Stomach (tissue), 9 donors: Measurements from ENCODE around the gene PDILT. TPM values are rescaled to one million over a fixed set of nuclear protein-coding genes. Genes with fewer than 3 reads are reported as not detected.

Experiments used
- DNase-seq, 2 donors: peaks; one replicate each; pipeline versions ENCODE4 v3.0.0 to v3.0.0-alpha.2; 2013 to 2019
- H3K27ac ChIP-seq, 5 donors: fragments of 200-600 bp in 4 of 5; sonication (generic) in 4 of 5; one replicate each; pipeline ENCODE4 v1.5.1; 2013 to 2019; ENCODE audit warnings: mild to moderate bottlenecking in 1 of 5, moderate library complexity in 1 of 5
- H3K27me3 ChIP-seq, 3 donors: fragments of 200-600 bp; sonication (generic); one replicate each; pipeline ENCODE4 v1.5.1; 2017 to 2019; ENCODE audit warnings: mixed run types in 1 of 3
- H3K36me3 ChIP-seq, 4 donors: fragments of 200-600 bp; sonication (generic); 1 replicate in 3 of 4; 2 replicates in 1 of 4; pipeline ENCODE4 v1.5.1; 2016 to 2019
- H3K4me1 ChIP-seq, 4 donors: fragments of 200-600 bp; sonication (generic); one replicate each; pipeline ENCODE4 v1.5.1; 2016 to 2019
- H3K4me3 ChIP-seq, 4 donors: fragments of 200-600 bp; sonication (generic) in 3 of 4; one replicate each; pipeline ENCODE4 v1.5.1; 2016 to 2019; ENCODE audit warnings: mild to moderate bottlenecking in 1 of 4
- H3K9me3 ChIP-seq, 4 donors: fragments of 200-600 bp; sonication (generic); one replicate each; pipeline ENCODE4 v1.5.1; 2016 to 2019
- EP300 ChIP-seq: sonication (generic); formaldehyde crosslinking; IDR thresholded peaks from one replicate; pipeline ENCODE4 v1.6.1; 2017; ENCODE audit warnings: antibody characterized with exemption
- POLR2A ChIP-seq, 4 donors: fragments of 450-650 bp; IDR thresholded peaks; one replicate each; pipeline ENCODE4 v1.6.1; 2016; ENCODE audit warnings: antibody characterized with exemption in 4 of 4, control low read depth in 2 of 4, mild to moderate bottlenecking in 1 of 4, moderate library complexity in 1 of 4
- POLR2AphosphoS5 ChIP-seq, 3 donors: sonication (generic); formaldehyde crosslinking; IDR thresholded peaks; one replicate each; pipeline ENCODE4 v1.6.1; 2016; ENCODE audit warnings: antibody characterized with exemption in 3 of 3
- WGBS, 5 donors: extraction: QIAGEN DNeasy Blood & Tissue Kit in 3 of 5; methylation state at CpG; one replicate each; pipeline versions ENCODE4 v1.1.5 to v1.1.7; 2013 to 2018; 5-methylcytosine and 5-hydroxymethylcytosine counted together
- intact Hi-C: fragments of 100-400 bp; cut with DNase I; formaldehyde crosslinking; loops from one replicate; pipeline ENCODE4 v1.15.1; 2023; ENCODE audit warnings: low total_unique reads
- polyA plus RNA-seq, 3 donors: library from polyadenylated mRNA; stranded (reverse); fragments of 200-250 nt; gene quantifications; one replicate each; pipeline ENCODE4 v1.2.3, GENCODE V29; 2013
- total RNA-seq, 5 donors: library from RNA; depleted of rRNA; stranded (reverse); fragments of >200 nt; gene quantifications; one replicate each; pipeline versions ENCODE4 v1.1.0 to v1.2.3, GENCODE V29; 2014 to 2016
- TF ChIP-seq, protein P1 (sequence below), 7 experiments: fragments of 450-650 bp in 4 of 7; fragments of 200-600 bp in 3 of 7; sonication (generic) in 3 of 7; IDR thresholded peaks; one replicate each; pipeline ENCODE4 v1.5.1; 2016 to 2019; ENCODE audit warnings: antibody characterized with exemption in 7 of 7, control low read depth in 2 of 7, mild to moderate bottlenecking in 1 of 7
- donor health status: healthy with polysubstance abuse.
- donor health status: Bipolar disorder and iron deficiency.
- donor health status: healthy.

Gene PDILT
- total and polyA plus RNA-seq, 8 donors, result 0.37 to 150 (median 34.8) TPM; not detected in 1

GRCh38 chr16:20336955-20337354, 67.6 kb downstream of the PDILT start:
- H3K4me3 ChIP-seq, result no peak overlapping the region
- no peaks in the 10 kb centered on the region for H3K4me1 ChIP-seq
- no peak for DNase-seq
- TF ChIP-seq EP300, result no peak
- no peak for TF ChIP-seq POLR2AphosphoS5 (IDR thresholded peaks at IDR 0.05)
- TF ChIP-seq, protein P1, sequence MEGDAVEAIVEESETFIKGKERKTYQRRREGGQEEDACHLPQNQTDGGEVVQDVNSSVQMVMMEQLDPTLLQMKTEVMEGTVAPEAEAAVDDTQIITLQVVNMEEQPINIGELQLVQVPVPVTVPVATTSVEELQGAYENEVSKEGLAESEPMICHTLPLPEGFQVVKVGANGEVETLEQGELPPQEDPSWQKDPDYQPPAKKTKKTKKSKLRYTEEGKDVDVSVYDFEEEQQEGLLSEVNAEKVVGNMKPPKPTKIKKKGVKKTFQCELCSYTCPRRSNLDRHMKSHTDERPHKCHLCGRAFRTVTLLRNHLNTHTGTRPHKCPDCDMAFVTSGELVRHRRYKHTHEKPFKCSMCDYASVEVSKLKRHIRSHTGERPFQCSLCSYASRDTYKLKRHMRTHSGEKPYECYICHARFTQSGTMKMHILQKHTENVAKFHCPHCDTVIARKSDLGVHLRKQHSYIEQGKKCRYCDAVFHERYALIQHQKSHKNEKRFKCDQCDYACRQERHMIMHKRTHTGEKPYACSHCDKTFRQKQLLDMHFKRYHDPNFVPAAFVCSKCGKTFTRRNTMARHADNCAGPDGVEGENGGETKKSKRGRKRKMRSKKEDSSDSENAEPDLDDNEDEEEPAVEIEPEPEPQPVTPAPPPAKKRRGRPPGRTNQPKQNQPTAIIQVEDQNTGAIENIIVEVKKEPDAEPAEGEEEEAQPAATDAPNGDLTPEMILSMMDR (IDR thresholded peaks at IDR 0.05), result no peak
- TF ChIP-seq POLR2A (IDR thresholded peaks at IDR 0.05), result no peak
- H3K27ac ChIP-seq, result no peak overlapping the region
- intact Hi-C loops, result no loop called here
- WGBS, 5 donors, result 36 to 45% (median 38%) methylated on average over 2 of the region's 2 CpGs
- H3K9me3 ChIP-seq, result no peaks in the 10 kb centered on the region
- peaks cover 0 to 9% (median 0%) of the 10 kb centered on the region in 3 donors for H3K27me3 ChIP-seq
- no peaks in the 10 kb centered on the region for H3K36me3 ChIP-seq

- Histone ChIP-seq H3K36me3 (no peaks in the 10 kb centered on the region), H3K4me1 (no peaks in the 10 kb centered on the region), H3K27ac (no peak overlapping the region), H3K9me3 (no peaks in the 10 kb centered on the region), H3K4me3 (no peak overlapping the region), H3K27me3 (peaks cover 0 to 9% (median 0%) of the 10 kb centered on the region in 3 donors)
- intact Hi-C loops, result no loop called here
- no peak for DNase-seq
- WGBS, 5 donors, result 82 to 100% (median 87%) methylated on average over 1 of the region's 1 CpG
- TF ChIP-seq, protein P1 (IDR thresholded peaks at IDR 0.05), result no peak
- no peak for TF ChIP-seq POLR2AphosphoS5 (IDR thresholded peaks at IDR 0.05)
- no peak for TF ChIP-seq POLR2A (IDR thresholded peaks at IDR 0.05)
- TF ChIP-seq EP300, result no peak
These were observed 70.1 kb downstream of the PDILT start for GRCh38 chr16:20334396-20334795.

- intact Hi-C loops, result no loop called here
- Histone ChIP-seq H3K4me3 (no peak overlapping the region), H3K27me3 (peaks cover 0 to 9% (median 0%) of the 10 kb centered on the region in 3 donors), H3K4me1 (no peaks in the 10 kb centered on the region), H3K9me3 (no peaks in the 10 kb centered on the region), H3K27ac (no peak overlapping the region), H3K36me3 (no peaks in the 10 kb centered on the region)
- WGBS, 5 donors, result 56 to 69% (median 62%) methylated on average over 5 of the region's 5 CpGs
- no peak for DNase-seq
- no peak for TF ChIP-seq POLR2A (IDR thresholded peaks at IDR 0.05)
- TF ChIP-seq, protein P1 (IDR thresholded peaks at IDR 0.05), result no peak
- TF ChIP-seq EP300, result no peak
- no peak for TF ChIP-seq POLR2AphosphoS5 (IDR thresholded peaks at IDR 0.05)
These were observed 71.4 kb downstream of the PDILT start for GRCh38 chr16:20333120-20333519.

- no peak overlapping the region for H3K27ac ChIP-seq
- 83 to 92% (median 87%) methylated on average over 8 of the region's 8 CpGs for WGBS, 5 donors
- peaks cover 0 to 3% (median 0%) of the 10 kb centered on the region in 4 donors for H3K4me1 ChIP-seq
- no peaks in the 10 kb centered on the region for H3K9me3 ChIP-seq
- TF ChIP-seq EP300, result no peak
- no peak for TF ChIP-seq POLR2A (IDR thresholded peaks at IDR 0.05)
- TF ChIP-seq, protein P1 (IDR thresholded peaks at IDR 0.05), result no peak
- no peak for TF ChIP-seq POLR2AphosphoS5 (IDR thresholded peaks at IDR 0.05)
- peaks cover 0 to 9% (median 0%) of the 10 kb centered on the region in 3 donors for H3K27me3 ChIP-seq
- no peak for DNase-seq
- intact Hi-C loops, result no loop called here
- no peaks in the 10 kb centered on the region for H3K36me3 ChIP-seq
- no peak overlapping the region for H3K4me3 ChIP-seq
These were observed 72.1 kb downstream of the PDILT start for GRCh38 chr16:20332411-20332810.
